CD14-positive monocyte (primary cell): Measurements from ENCODE around the gene NUDCD3. TPM values are rescaled to one million over a fixed set of nuclear protein-coding genes. Genes with fewer than 3 reads are reported as not detected.

Experiments used
- DNase-seq, 3 donors: peaks; one replicate each; pipeline ENCODE4 v3.0.0-alpha.2; 2011 to 2022
- H2AFZ ChIP-seq: 2 replicates; pipeline ENCODE4 v1.6.0; 2012; ENCODE audit warnings: mild to moderate bottlenecking, low read depth, low read length, inconsistent platforms; ENCODE audit not compliant: insufficient read depth, poor library complexity, severe bottlenecking
- H3K27ac ChIP-seq, 2 donors: 1 replicate in 1 of 2; 2 replicates in 1 of 2; pipeline ENCODE4 v1.5.1; 2012 to 2013; ENCODE audit warnings: low read length in 2 of 2, control low read depth in 1 of 2, inconsistent platforms in 1 of 2, low read depth in 1 of 2, mild to moderate bottlenecking in 1 of 2
- H3K27me3 ChIP-seq, 2 donors: one replicate each; pipeline versions ENCODE4 v1.6.0 to v1.6.1; 2011 to 2013; ENCODE audit warnings: low read length in 2 of 2; ENCODE audit not compliant: control insufficient read depth in 2 of 2, insufficient read depth in 2 of 2
- H3K36me3 ChIP-seq, 2 donors: replicated peaks in 1 of 2; 1 replicate in 1 of 2; 2 replicates in 1 of 2; pipeline versions ENCODE4 v1.5.1 to v1.6.1; 2012 to 2013; ENCODE audit warnings: low read length in 2 of 2, control low read depth in 1 of 2, inconsistent platforms in 1 of 2, mild to moderate bottlenecking in 1 of 2; ENCODE audit not compliant: insufficient read depth in 2 of 2, control insufficient read depth in 1 of 2
- H3K4me1 ChIP-seq, 2 donors: 1 replicate in 1 of 2; 2 replicates in 1 of 2; pipeline versions ENCODE4 v1.5.1 to v1.6.1; 2012 to 2013; ENCODE audit warnings: low read length in 2 of 2, control low read depth in 1 of 2, inconsistent platforms in 1 of 2, mild to moderate bottlenecking in 1 of 2, moderate library complexity in 1 of 2; ENCODE audit not compliant: insufficient read depth in 2 of 2, control insufficient read depth in 1 of 2
- H3K4me2 ChIP-seq: replicated peaks from 2 replicates; pipeline ENCODE3; 2012; ENCODE audit warnings: low read length, moderate library complexity, mild to moderate bottlenecking; ENCODE audit not compliant: poor library complexity, severe bottlenecking; ENCODE audit errors: extremely low read depth
- H3K4me3 ChIP-seq, 3 experiments: fragments of 200-600 bp in 1 of 3; sonication (generic) in 1 of 3; replicated peaks in 1 of 3; 1 replicate in 2 of 3; 2 replicates in 1 of 3; pipeline ENCODE4 v1.5.1; 2011 to 2013; ENCODE audit warnings: low read length in 3 of 3, mild to moderate bottlenecking in 3 of 3, control low read depth in 2 of 3, low read depth in 2 of 3, inconsistent platforms in 1 of 3, moderate library complexity in 1 of 3
- H3K79me2 ChIP-seq: 2 replicates; pipeline ENCODE4 v1.6.0; 2012; ENCODE audit warnings: mild to moderate bottlenecking, control low read depth, inconsistent platforms, low read length, moderate library complexity; ENCODE audit not compliant: insufficient read depth
- H3K9ac ChIP-seq: 2 replicates; pipeline ENCODE4 v1.6.0; 2017; ENCODE audit warnings: low read length, mild to moderate bottlenecking; ENCODE audit not compliant: insufficient read depth, poor library complexity, severe bottlenecking
- H3K9me3 ChIP-seq, 2 donors: replicated peaks in 1 of 2; 1 replicate in 1 of 2; 2 replicates in 1 of 2; pipeline versions ENCODE4 v1.5.1 to v1.6.1; 2012 to 2013; ENCODE audit warnings: low read length in 2 of 2, control low read depth in 1 of 2; ENCODE audit not compliant: control insufficient read depth in 1 of 2, insufficient read depth in 1 of 2
- H4K20me1 ChIP-seq: 2 replicates; pipeline ENCODE4 v1.6.0; 2012; ENCODE audit warnings: mild to moderate bottlenecking, low read length, control low read depth, moderate library complexity; ENCODE audit not compliant: insufficient read depth
- H3K27ac Mint-ChIP-seq, 7 donors: one replicate each; pipeline ENCODE4 v1.8.0; 2020; ENCODE audit warnings: mild to moderate bottlenecking in 7 of 7, mixed read lengths in 7 of 7, moderate library complexity in 6 of 7, inconsistent platforms in 2 of 7
- H3K27me3 Mint-ChIP-seq, 3 donors: one replicate each; pipeline ENCODE4 v1.8.0; 2021 to 2022; ENCODE audit warnings: low read depth in 3 of 3, mild to moderate bottlenecking in 3 of 3, mixed read lengths in 3 of 3, moderate library complexity in 3 of 3, inconsistent platforms in 1 of 3
- H3K36me3 Mint-ChIP-seq, 2 donors: one replicate each; pipeline ENCODE4 v1.8.0; 2020; ENCODE audit warnings: mixed read lengths in 2 of 2, inconsistent platforms in 1 of 2, mild to moderate bottlenecking in 1 of 2
- H3K4me1 Mint-ChIP-seq: one replicate; pipeline ENCODE4 v1.8.0; 2020; ENCODE audit warnings: mild to moderate bottlenecking, mixed read lengths
- H3K4me3 Mint-ChIP-seq, 2 donors: one replicate each; pipeline ENCODE4 v1.8.0; 2020; ENCODE audit warnings: mild to moderate bottlenecking in 2 of 2, mixed read lengths in 2 of 2, moderate library complexity in 1 of 2
- H3K9me3 Mint-ChIP-seq, 7 donors: one replicate each; pipeline ENCODE4 v1.8.0; 2020 to 2022; ENCODE audit warnings: mixed read lengths in 7 of 7, mild to moderate bottlenecking in 6 of 7, moderate library complexity in 6 of 7, inconsistent platforms in 2 of 7
- CTCF ChIP-seq: fragments of 200-600 bp; IDR thresholded peaks from one replicate; pipeline ENCODE4 v1.8.0; 2022; ENCODE audit warnings: antibody characterized with exemption, mild to moderate bottlenecking
- WGBS: methylation state at CpG from one replicate; pipeline ENCODE4 v1.1.5; 2013; ENCODE audit warnings: missing lambda C conversion rate; ENCODE audit not compliant: insufficient coverage; 5-methylcytosine and 5-hydroxymethylcytosine counted together
- intact Hi-C, 2 donors: fragments of 100-400 bp; cut with micrococcal nuclease; formaldehyde crosslinking; loops; one replicate each; pipeline versions ENCODE4 v1.15.0 to v1.15.1; 2023
- polyA plus RNA-seq, 3 donors: library from polyadenylated mRNA; depleted of rRNA in 1 of 3; unstranded in 2 of 3; stranded (reverse) in 1 of 3; fragments of 300-500 nt in 2 of 3; fragments of >200 nt in 1 of 3; fragmentation: Illumina TruSeq in 2 of 3; gene quantifications; 1 replicate in 2 of 3; 2 replicates in 1 of 3; pipeline ENCODE4 v1.2.3, GENCODE V29; 2012 to 2021

The NUDCD3 gene
- polyA plus RNA-seq, 3 donors = 13.6 to 26.5 (median 21.6) TPM

GRCh38 chr7:44391171-44391570 is 99.3 kb downstream of the NUDCD3 start:
- H3K4me1 ChIP-seq = no peaks in the 10 kb centered on the region
- Mint-ChIP-seq H3K27me3 (no peaks in the 10 kb centered on the region), H3K4me1 (peaks cover 3% of the 10 kb centered on the region), H3K9me3 (no peaks in the 10 kb centered on the region), H3K36me3 (peaks cover 64 to 78% of the 10 kb centered on the region in 2 donors), H3K27ac (no peak overlapping the region), H3K4me3 (no peak overlapping the region)
- H3K27me3 ChIP-seq = no peaks in the 10 kb centered on the region
- no peak overlapping the region for H3K27ac ChIP-seq
- peaks cover 64 to 88% of the 10 kb centered on the region in 2 donors for H3K36me3 ChIP-seq
- DNase-seq = no peak
- H3K4me3 ChIP-seq = no peak overlapping the region
- no peaks in the 10 kb centered on the region for H3K79me2 ChIP-seq
- intact Hi-C loops = no loop called here
- H3K9ac ChIP-seq = no peak overlapping the region
- no peak overlapping the region for H3K4me2 ChIP-seq
- 100% methylated on average over 4 of the region's 10 CpGs for WGBS
- H4K20me1 ChIP-seq = no peaks in the 10 kb centered on the region
- no peak overlapping the region for H2AFZ ChIP-seq
- H3K9me3 ChIP-seq = no peaks in the 10 kb centered on the region
- no peak for TF ChIP-seq CTCF

DNA sequence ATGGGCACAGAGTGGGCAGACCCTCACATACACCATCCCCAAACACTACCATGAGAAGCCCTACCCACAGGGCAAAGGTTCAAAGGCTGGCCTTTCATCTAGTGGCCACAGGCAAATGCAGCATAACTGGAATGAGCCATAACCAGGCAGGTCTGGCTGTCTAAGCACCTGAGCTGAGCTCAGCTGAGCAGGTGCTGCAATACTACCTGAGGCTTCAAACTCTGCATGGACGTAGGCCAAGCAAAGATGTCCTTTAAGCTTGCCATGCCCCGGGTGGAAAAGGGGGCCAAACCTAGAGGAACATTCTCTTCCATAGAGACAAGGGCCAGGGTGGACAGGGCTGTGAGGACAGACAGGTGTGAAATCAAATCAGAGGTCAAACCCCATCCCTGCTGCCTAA is 99.8 kb downstream of the NUDCD3 start:
- peak overlapping the region in 1 of 7 donors; percentile 67 for H3K27ac Mint-ChIP-seq

More for the DNA sequence above, 99.8 kb downstream of the NUDCD3 start:
- H4K20me1 ChIP-seq = no peaks in the 10 kb centered on the region
- H3K4me1 ChIP-seq = no peaks in the 10 kb centered on the region
- no peaks in the 10 kb centered on the region for H3K79me2 ChIP-seq
- no peaks in the 10 kb centered on the region for H3K27me3 ChIP-seq
- Mint-ChIP-seq H3K4me3 (no peak overlapping the region), H3K27me3 (no peaks in the 10 kb centered on the region), H3K36me3 (peaks cover 68 to 79% of the 10 kb centered on the region in 2 donors), H3K4me1 (no peaks in the 10 kb centered on the region), H3K9me3 (no peaks in the 10 kb centered on the region)
- peaks cover 69 to 93% of the 10 kb centered on the region in 2 donors for H3K36me3 ChIP-seq
- H3K4me3 ChIP-seq = no peak overlapping the region
- no peak overlapping the region for H3K9ac ChIP-seq
- no peak for DNase-seq
- 100% methylated on average over 1 of the region's 2 CpGs for WGBS
- H3K9me3 ChIP-seq = no peaks in the 10 kb centered on the region
- no peak overlapping the region for H2AFZ ChIP-seq
- intact Hi-C loops = no loop called here
- TF ChIP-seq CTCF = no peak
- H3K4me2 ChIP-seq = no peak overlapping the region
- H3K27ac ChIP-seq = no peak overlapping the region
